GM18907 (cell line): ENCODE measurements around the gene FAM236C.
"Not testable (repeated sequence)": the region's sequence is repeated elsewhere in the genome, so short reads cannot be mapped to it uniquely, and the experiment has no call there.

Experiments
- ATAC-seq: cut with Tn5 transposase; IDR thresholded peaks from one replicate; pipeline ENCODE4 v1.9.1; 2021; ENCODE audit warnings: mild to moderate bottlenecking, moderate library complexity; ENCODE audit not compliant: unreplicated experiment

Gene FAM236C

GRCh38 chrX:72912315-72912714 lies at the start of gene FAM236C:
FAM236C (plus strand) TSS chrX:72912615; CDS start chrX:72912715, 100 bp downstream.
- ATAC-seq = not testable (repeated sequence)

DNA sequence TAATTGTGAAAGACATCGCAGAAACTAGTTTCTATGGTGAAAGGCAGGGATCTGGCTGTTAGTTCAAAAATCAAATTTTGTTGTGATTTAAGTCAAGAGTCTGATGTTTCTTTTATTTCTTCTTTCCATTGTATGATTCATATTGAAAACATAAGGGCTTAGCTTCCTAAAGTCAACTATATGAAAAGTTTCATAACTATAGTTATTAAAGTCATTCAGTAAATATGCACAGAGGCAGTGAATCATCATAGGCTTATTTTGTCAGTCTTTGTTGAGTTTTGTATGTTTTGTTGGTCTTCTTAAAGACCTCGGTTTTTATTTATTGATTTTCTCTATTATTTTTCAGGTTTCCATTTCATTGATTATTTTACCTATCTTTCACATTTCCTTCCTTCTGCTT lies 29.5 kb upstream of the FAM236C start:
- ATAC-seq = not testable (repeated sequence)

- ATAC-seq = not testable (repeated sequence)
Observed at GRCh38 chrX:72889740-72890139, 22.7 kb upstream of the FAM236C start.

DNA sequence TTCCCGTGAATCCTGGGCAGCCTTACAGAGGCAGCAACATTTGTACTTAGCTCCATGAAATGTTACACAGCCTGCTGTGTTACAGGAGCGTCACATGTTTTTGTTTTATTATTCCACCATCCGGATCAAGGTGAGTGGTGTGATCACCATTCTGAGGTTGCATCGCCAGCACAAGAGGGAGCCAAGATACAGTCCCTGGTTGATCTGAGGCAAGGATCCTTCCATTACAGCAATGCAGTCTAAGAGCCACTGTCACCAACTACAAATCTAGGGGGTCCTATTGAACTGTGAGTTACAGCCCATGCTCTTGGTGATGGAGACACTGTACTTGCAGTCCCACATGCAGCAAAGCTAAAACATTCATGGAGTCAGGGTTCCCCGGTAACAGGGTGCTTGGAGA lies 3.7 kb downstream of the FAM236C start:
- ATAC-seq = not testable (repeated sequence)

DNA sequence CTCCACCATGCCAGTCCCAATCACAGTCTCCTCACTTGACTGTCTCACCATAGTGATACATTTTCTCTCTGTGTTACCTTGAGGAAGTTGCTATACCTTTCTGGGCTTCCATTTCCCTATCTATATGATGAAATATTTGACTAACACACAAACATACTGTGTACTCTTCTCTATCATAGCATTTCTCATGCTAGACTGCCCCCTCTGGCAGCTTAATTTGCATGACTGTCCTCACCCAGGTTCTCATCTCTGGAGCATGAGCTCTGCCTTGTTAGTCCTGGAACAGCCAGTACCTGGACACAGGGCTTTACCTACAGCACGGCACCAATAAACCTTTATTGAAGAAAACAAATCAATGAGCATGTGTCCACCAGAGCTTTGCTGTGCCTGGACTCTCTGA lies 19.9 kb downstream of the FAM236C start:
- not testable (repeated sequence) for ATAC-seq

GRCh38 chrX:72936455-72936854 lies 24.0 kb downstream of the FAM236C start:
- ATAC-seq = peak; percentile 56

- ATAC-seq = not testable (repeated sequence)
Observed at GRCh38 chrX:72936882-72937455, 24.6 kb downstream of the FAM236C start.

GRCh38 chrX:72937906-72938305 lies 25.5 kb downstream of the FAM236C start, which contains the start of gene FAM236A:
FAM236A (plus strand) TSS chrX:72938206; CDS start chrX:72938263, 57 bp downstream.
- ATAC-seq = not testable (repeated sequence)

DNA sequence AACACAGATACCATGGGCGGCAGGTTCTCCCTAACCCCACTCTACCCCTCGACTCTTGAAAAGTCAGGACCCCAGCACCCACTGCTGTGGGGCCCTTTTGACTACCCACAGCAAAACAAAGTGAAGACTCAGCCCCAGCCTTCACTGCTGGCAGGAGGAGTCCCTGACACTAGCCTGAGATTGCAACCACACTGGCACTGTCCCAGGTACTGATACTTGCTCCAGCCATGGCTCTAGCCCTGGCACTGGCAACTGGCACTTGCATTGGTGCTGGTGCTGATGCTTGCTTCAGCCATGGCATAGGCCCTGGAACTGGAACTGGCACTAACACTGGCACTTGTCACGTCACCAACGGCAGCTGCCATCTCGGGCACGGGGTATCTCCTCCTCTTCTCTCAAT lies 29.9 kb downstream of the FAM236C start:
- not testable (repeated sequence) for ATAC-seq

DNA sequence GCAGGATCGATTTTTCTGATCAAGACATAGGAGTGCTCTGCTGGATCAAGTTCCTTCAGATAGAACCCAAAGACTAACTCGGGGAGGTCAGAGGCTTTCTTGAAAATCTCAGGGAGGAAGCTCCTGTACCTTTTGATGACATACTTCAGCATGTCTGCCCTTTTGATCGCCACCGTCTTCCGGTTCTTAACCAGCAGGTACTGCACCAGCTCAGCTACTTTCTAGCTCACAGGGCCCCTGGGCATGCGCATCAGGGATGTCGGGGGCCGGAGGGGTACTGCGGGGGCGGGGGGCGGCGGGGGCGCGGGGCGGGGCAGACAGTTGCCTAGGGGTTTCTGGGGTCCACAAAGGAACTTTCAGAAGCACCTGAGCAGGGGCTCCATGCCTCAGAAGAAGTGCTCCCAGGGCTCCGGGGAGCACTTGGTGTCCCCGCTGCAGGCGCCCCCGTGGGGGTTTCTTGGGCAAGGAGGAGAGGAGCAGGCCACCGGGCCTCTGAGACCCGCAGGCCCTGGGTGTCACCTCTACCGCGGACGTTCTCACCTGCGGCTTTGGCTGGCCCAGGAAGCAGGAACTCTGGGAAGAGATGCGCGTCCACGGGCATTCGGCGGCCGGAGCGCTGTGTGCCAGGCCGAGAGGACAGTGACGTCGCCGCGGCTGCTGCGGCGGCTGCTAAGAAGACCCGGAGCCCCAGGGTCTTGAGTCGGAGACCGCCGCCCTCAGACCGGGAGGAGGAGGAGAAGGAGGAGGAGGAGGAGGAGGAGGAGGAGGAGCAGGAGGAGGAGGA lies 30.8 kb downstream of the FAM236C start:
- peak; percentile 84 for ATAC-seq

DNA sequence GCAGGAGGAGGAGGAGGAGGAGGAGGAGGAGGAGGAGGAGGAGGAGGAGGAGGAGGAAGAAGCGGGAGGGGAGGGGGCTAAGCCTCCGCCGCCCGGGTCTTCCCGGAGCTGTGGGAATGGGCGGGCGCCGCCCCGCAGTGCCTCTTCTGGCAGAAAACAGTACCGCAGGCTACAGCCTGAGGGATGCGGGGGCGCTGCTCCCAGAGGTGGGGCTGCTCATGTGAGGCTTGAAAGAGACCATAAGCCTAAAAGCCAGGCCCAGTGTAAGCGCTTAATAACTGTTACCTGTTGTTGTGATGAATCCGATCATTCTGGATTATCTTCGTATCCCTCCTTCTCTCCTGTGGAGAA lies 31.4 kb downstream of the FAM236C start, which contains the start of gene DMRTC1:
Gene DMRTC1, minus strand, starts transcription at position 19 of the 351 bp plus-strand sequence. CDS start 68,143 bp downstream, outside the sequence.
- ATAC-seq = peak; percentile 75

- ATAC-seq = not testable (repeated sequence)
Observed at GRCh38 chrX:72959971-72960370, 47.6 kb downstream of the FAM236C start.
